Osteocyte (in vitro differentiated cells): ENCODE measurements around the gene GTF3A. TPM values are rescaled to one million over a fixed set of nuclear protein-coding genes. Genes with fewer than 3 reads are reported as not detected.

Source experiments
- DNase-seq: peaks from one replicate; pipeline ENCODE4 v3.0.0; 2021; ENCODE audit warnings: mixed read lengths; ENCODE audit not compliant: unreplicated experiment; ENCODE audit errors: extremely low spot score
- H3K27ac Mint-ChIP-seq: one replicate; pipeline ENCODE4 v1.8.0; 2021; ENCODE audit warnings: mild to moderate bottlenecking, mixed read lengths; ENCODE audit not compliant: unreplicated experiment
- H3K27me3 Mint-ChIP-seq: one replicate; pipeline ENCODE4 v1.8.0; 2021; ENCODE audit warnings: mixed read lengths; ENCODE audit not compliant: unreplicated experiment
- H3K36me3 Mint-ChIP-seq: one replicate; pipeline ENCODE4 v1.8.0; 2021; ENCODE audit warnings: mixed read lengths; ENCODE audit not compliant: unreplicated experiment
- H3K4me1 Mint-ChIP-seq: one replicate; pipeline ENCODE4 v1.8.0; 2021; ENCODE audit warnings: mixed read lengths; ENCODE audit not compliant: unreplicated experiment
- H3K4me3 Mint-ChIP-seq: one replicate; pipeline ENCODE4 v1.8.0; 2021; ENCODE audit warnings: mild to moderate bottlenecking, moderate library complexity, mixed read lengths; ENCODE audit not compliant: unreplicated experiment
- H3K9me3 Mint-ChIP-seq: one replicate; pipeline ENCODE4 v1.8.0; 2021; ENCODE audit warnings: mixed read lengths; ENCODE audit not compliant: unreplicated experiment
- CTCF ChIP-seq: fragments of 200-600 bp; sonication (generic); IDR thresholded peaks from 2 replicates; pipeline ENCODE4 v1.5.0; 2021; ENCODE audit warnings: antibody characterized with exemption, mild to moderate bottlenecking, moderate library complexity
- total RNA-seq: library from RNA; stranded (reverse); gene quantifications from 2 replicates; pipeline ENCODE4 v1.2.1, GENCODE V29; 2021

The GTF3A gene
- total RNA-seq, 1 donor from 2014 or later: 67.0 TPM

DNA sequence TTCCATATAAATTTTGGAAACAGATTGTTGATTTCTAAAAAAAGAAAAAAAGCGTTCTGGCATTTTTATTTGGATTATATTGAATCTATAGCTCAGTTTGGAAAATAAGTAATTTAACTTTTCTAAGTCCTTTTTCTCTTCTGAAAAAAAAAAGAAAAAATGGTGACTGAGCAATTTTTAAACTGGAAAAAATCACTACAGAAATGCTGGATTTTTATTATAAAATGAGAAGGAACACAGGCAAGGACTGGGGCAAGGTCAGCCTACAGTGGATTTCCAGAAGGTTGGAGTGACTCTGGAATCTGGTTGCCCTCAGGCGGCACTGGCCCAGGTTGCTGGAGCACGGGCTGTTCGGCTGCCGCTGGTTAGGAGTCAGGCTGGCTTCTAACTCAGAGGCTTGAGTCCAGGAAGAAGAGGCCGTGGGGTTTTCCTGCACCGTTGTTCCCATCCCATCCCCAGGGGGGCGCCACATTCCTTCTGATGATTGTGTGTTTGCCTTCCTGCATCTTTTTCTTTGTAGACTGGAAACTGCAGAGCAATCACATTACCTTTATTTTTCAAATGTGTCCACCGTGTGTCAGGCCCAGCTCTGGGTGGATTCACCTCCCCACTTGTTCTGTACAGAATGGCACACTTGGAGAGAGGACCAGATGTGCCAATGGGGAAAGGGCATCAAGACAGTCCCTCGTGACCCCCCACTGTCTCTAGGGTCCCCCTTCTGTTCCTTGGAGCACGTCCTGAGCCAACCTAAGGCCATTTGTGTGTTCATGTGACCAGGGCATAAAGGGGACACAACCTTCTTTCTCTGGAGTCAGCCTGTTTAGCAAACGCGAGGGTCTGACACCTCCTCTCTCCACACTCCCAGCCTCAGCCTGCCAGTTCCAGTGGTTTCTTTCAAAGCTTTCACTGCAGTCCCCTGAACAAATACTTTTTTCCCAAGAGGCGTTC, 44.5 kb upstream of the GTF3A start:
- Mint-ChIP-seq H3K36me3 (no peaks in the 10 kb centered on the region), H3K4me3 (no peak overlapping the region), H3K27ac (no peak overlapping the region), H3K9me3 (no peaks in the 10 kb centered on the region), H3K27me3 (peaks cover 45% of the 10 kb centered on the region), H3K4me1 (no peaks in the 10 kb centered on the region)
- DNase-seq: no peak
- TF ChIP-seq CTCF: peak; percentile 59

GRCh38 chr13:27381601-27382000, 42.8 kb upstream of the GTF3A start:
- Mint-ChIP-seq H3K9me3 (no peaks in the 10 kb centered on the region), H3K4me3 (no peak overlapping the region), H3K27me3 (peaks cover 45% of the 10 kb centered on the region), H3K27ac (no peak overlapping the region), H3K36me3 (no peaks in the 10 kb centered on the region), H3K4me1 (no peaks in the 10 kb centered on the region)
- DNase-seq: no peak
- TF ChIP-seq CTCF: no peak

DNA sequence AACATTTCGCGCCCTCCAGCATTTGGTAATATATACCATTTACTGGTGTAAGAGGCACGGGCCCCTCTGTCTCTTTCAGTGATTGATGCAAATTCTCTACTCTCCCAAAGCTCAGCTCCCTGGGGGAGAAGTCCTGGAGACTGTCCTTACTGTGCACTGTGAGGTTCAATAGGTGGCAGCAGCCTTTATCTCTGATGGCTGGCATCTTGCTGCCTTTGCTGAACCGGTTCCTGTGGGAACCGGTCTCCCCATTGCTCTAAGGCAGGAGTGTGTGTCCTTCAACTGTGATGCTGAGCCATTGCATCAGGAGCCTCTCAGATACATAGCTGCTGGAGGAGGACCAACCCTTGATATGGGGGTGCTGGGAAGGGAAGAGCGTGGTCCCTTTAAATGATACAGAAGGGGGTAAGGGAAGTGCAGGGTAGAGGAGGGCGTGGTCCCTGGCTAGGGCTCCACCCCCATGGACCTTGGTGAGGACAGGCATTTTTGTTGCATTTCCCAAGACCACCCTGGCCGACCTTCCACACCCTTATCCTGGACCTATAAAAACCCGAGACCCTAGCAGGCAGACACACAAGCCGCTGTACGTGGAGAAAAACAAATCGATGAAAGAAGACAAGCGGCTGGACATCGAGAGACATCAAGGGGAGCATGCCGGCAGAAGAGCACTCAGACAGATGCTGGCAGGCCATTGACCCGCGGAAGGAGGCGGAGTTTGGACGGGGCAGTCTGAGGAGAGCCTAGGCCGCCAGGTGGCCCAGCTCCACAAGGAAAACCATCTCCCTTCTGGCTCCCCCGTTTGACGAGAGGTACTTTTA, 41.1 kb upstream of the GTF3A start:
- H3K9me3 Mint-ChIP-seq: no peaks in the 10 kb centered on the region
- peaks cover 45% of the 10 kb centered on the region for H3K27me3 Mint-ChIP-seq
- TF ChIP-seq CTCF: no peak
- H3K27ac Mint-ChIP-seq: no peak overlapping the region
- DNase-seq: no peak
- H3K36me3 Mint-ChIP-seq: no peaks in the 10 kb centered on the region
- H3K4me1 Mint-ChIP-seq: no peaks in the 10 kb centered on the region
- no peak overlapping the region for H3K4me3 Mint-ChIP-seq

- no peak for DNase-seq
- no peak for TF ChIP-seq CTCF
- peaks cover 39% of the 10 kb centered on the region for H3K27me3 Mint-ChIP-seq
- H3K36me3 Mint-ChIP-seq: no peaks in the 10 kb centered on the region
- H3K4me3 Mint-ChIP-seq: no peak overlapping the region
- H3K27ac Mint-ChIP-seq: no peak overlapping the region
- H3K4me1 Mint-ChIP-seq: no peaks in the 10 kb centered on the region
- no peaks in the 10 kb centered on the region for H3K9me3 Mint-ChIP-seq
Observed at GRCh38 chr13:27384285-27384684, 40.1 kb upstream of the GTF3A start.

- Mint-ChIP-seq H3K27me3 (peaks cover 37% of the 10 kb centered on the region), H3K4me1 (no peaks in the 10 kb centered on the region), H3K36me3 (no peaks in the 10 kb centered on the region), H3K27ac (no peak overlapping the region), H3K4me3 (no peak overlapping the region), H3K9me3 (no peaks in the 10 kb centered on the region)
- no peak for TF ChIP-seq CTCF
- DNase-seq: no peak
Observed at GRCh38 chr13:27388241-27388640, 36.2 kb upstream of the GTF3A start.
